Pulmonary artery endothelial cell (primary cell): ENCODE data around the gene TMPRSS4. TPM values are rescaled to one million over a fixed set of nuclear protein-coding genes. Genes with fewer than 3 reads are reported as not detected.

ENCODE experiments used
- DNase-seq: peaks from one replicate; pipeline ENCODE4 v3.0.0-alpha.2; 2011; ENCODE audit warnings: low read depth, low spot score
- total RNA-seq: library from RNA; depleted of rRNA; stranded (reverse); fragments of >200 nt; gene quantifications from 2 replicates; pipeline ENCODE4 v1.2.3, GENCODE V29; 2014

The TMPRSS4 gene
- not detected in 2 replicates for total RNA-seq

GRCh38 chr11:118076754-118077281 lies at the start of gene TMPRSS4:
Gene TMPRSS4, plus strand, starts transcription at chr11:118077078. Its CDS starts 225 bp downstream, at chr11:118077303.
- no peak for DNase-seq

GRCh38 chr11:118027694-118028093 lies 49.2 kb upstream of the TMPRSS4 start:
- DNase-seq, result no peak

- DNase-seq, result no peak
Measured at GRCh38 chr11:118028626-118029025, 48.3 kb upstream of the TMPRSS4 start.

GRCh38 chr11:118033443-118033842 lies 43.4 kb upstream of the TMPRSS4 start:
- DNase-seq, result no peak

GRCh38 chr11:118042141-118042540 lies 34.7 kb upstream of the TMPRSS4 start:
- no peak for DNase-seq

- no peak for DNase-seq
Measured at GRCh38 chr11:118042796-118043195, 34.1 kb upstream of the TMPRSS4 start.

- DNase-seq, result no peak
Measured at GRCh38 chr11:118045191-118045590, 31.7 kb upstream of the TMPRSS4 start.

GRCh38 chr11:118046051-118046963 lies 30.6 kb upstream of the TMPRSS4 start:
- no peak for DNase-seq

GRCh38 chr11:118046964-118047700 lies 29.7 kb upstream of the TMPRSS4 start:
- no peak for DNase-seq

GRCh38 chr11:118047749-118048148 lies 29.1 kb upstream of the TMPRSS4 start:
- DNase-seq, result no peak

- no peak for DNase-seq
Measured at GRCh38 chr11:118048472-118049370, 28.2 kb upstream of the TMPRSS4 start.

- DNase-seq, result no peak
Measured at GRCh38 chr11:118049771-118050170, 27.1 kb upstream of the TMPRSS4 start.

GRCh38 chr11:118050208-118050891 lies 26.5 kb upstream of the TMPRSS4 start:
- DNase-seq, result no peak

GRCh38 chr11:118051136-118051610 lies 25.7 kb upstream of the TMPRSS4 start:
- no peak for DNase-seq

- DNase-seq, result no peak
Measured at GRCh38 chr11:118051611-118052461, 25.0 kb upstream of the TMPRSS4 start.

- DNase-seq, result no peak
Measured at GRCh38 chr11:118052581-118053206, 24.2 kb upstream of the TMPRSS4 start.

- no peak for DNase-seq
Measured at GRCh38 chr11:118054712-118055640, 21.9 kb upstream of the TMPRSS4 start.

GRCh38 chr11:118055966-118056365 lies 20.9 kb upstream of the TMPRSS4 start:
- no peak for DNase-seq
